GM18870 (cell line): Measurements from ENCODE around the gene PGAP6.
"Not testable (repeated sequence)": the region's sequence is repeated elsewhere in the genome, so short reads cannot be mapped to it uniquely, and the experiment has no call there.

Experiments used
- ATAC-seq: cut with Tn5 transposase; IDR thresholded peaks from one replicate; pipeline ENCODE4 v1.9.1; 2021; ENCODE audit warnings: moderate library complexity; ENCODE audit not compliant: unreplicated experiment

Gene PGAP6

GRCh38 chr16:404971-405486 is 23.3 kb upstream of the PGAP6 start:
- ATAC-seq = no peak

- peak; percentile 41 for ATAC-seq
Measured at GRCh38 chr16:401468-402348, 19.9 kb upstream of the PGAP6 start, which contains the start of gene DECR2. Gene DECR2, plus strand, starts transcription at chr16:401885. Its CDS starts 79 bp downstream, at chr16:401964.

- no peak for ATAC-seq
Measured at GRCh38 chr16:400061-400591, 18.3 kb upstream of the PGAP6 start.

GRCh38 chr16:399340-400019 is 17.7 kb upstream of the PGAP6 start:
- ATAC-seq = no peak

GRCh38 chr16:398561-399339 is 17.0 kb upstream of the PGAP6 start:
- ATAC-seq = no peak

GRCh38 chr16:397736-398332 is 16.1 kb upstream of the PGAP6 start:
- ATAC-seq = no peak

- ATAC-seq = no peak
Measured at GRCh38 chr16:397135-397661, 15.4 kb upstream of the PGAP6 start, which contains the start of gene NME4. Gene NME4, plus strand, starts transcription at chr16:397199. Its CDS starts 24 bp downstream, at chr16:397223.

GRCh38 chr16:396605-397004 is 14.8 kb upstream of the PGAP6 start:
- no peak for ATAC-seq

GRCh38 chr16:396199-396598 is 14.4 kb upstream of the PGAP6 start:
- ATAC-seq = no peak

GRCh38 chr16:392450-393030 is 10.8 kb upstream of the PGAP6 start:
- ATAC-seq = no peak

- no peak for ATAC-seq
Measured at GRCh38 chr16:391885-392335, 10.1 kb upstream of the PGAP6 start.

GRCh38 chr16:389352-389751 is 7.6 kb upstream of the PGAP6 start:
- ATAC-seq = no peak

- ATAC-seq = not testable (repeated sequence)
Measured at GRCh38 chr16:387761-388666, 6.2 kb upstream of the PGAP6 start.

GRCh38 chr16:386641-387156 is 4.9 kb upstream of the PGAP6 start:
- no peak for ATAC-seq

- no peak for ATAC-seq
Measured at GRCh38 chr16:383326-384051, 1.7 kb upstream of the PGAP6 start.

- no peak for ATAC-seq
Measured at GRCh38 chr16:381012-381788, 578 bp downstream of the PGAP6 start.

- ATAC-seq = no peak
Measured at GRCh38 chr16:380762-381011, 1.1 kb downstream of the PGAP6 start.
